Activated CD4-positive, alpha-beta T cell treated with anti-CD3 and anti-CD28 coated beads for 36 hours (primary cell): ENCODE measurements around the gene SNRK. TPM values are rescaled to one million over a fixed set of nuclear protein-coding genes. Genes with fewer than 3 reads are reported as not detected.

Source experiments
- ATAC-seq: fragments of 200-7000 bp; cut with Tn5 transposase; one replicate; pipeline ENCODE4 v1.10.0; 2021; ENCODE audit warnings: mild to moderate bottlenecking, moderate library complexity
- CTCF ChIA-PET: fragments of 350-600 bp; sonication (Branson Sonifier 250); formaldehyde crosslinking; loops from one replicate; lab custom pipeline; 2021; ENCODE audit warnings: antibody characterized with exemption; lab: Charles Lee
- POLR2A ChIA-PET: fragments of 350-600 bp; sonication (Branson Sonifier 250); formaldehyde crosslinking; loops from one replicate; lab custom pipeline; 2021; ENCODE audit warnings: antibody characterized with exemption, inconsistent platforms; lab: Charles Lee
- DNase-seq: peaks from one replicate; pipeline ENCODE4 v3.0.0-alpha.2; 2020
- H3K27ac Mint-ChIP-seq: one replicate; pipeline ENCODE4 v1.8.0; 2021; ENCODE audit warnings: mixed read lengths
- H3K27me3 Mint-ChIP-seq: one replicate; pipeline ENCODE4 v1.8.0; 2021; ENCODE audit warnings: mixed read lengths
- H3K36me3 Mint-ChIP-seq: one replicate; pipeline ENCODE4 v1.8.0; 2021; ENCODE audit warnings: low read depth, mixed read lengths
- H3K4me1 Mint-ChIP-seq: one replicate; pipeline ENCODE4 v1.8.0; 2021; ENCODE audit warnings: mixed read lengths
- H3K4me3 Mint-ChIP-seq: one replicate; pipeline ENCODE4 v1.8.0; 2021; ENCODE audit warnings: mild to moderate bottlenecking, moderate library complexity, mixed read lengths
- H3K9me3 Mint-ChIP-seq: one replicate; pipeline ENCODE4 v1.8.0; 2021; ENCODE audit warnings: low read depth, mixed read lengths
- intact Hi-C, 2 experiments: fragments of 100-400 bp; cut with DNase I in 1 of 2; cut with micrococcal nuclease in 1 of 2; formaldehyde crosslinking; loops; one replicate each; pipeline versions ENCODE4 v1.14.2 to v1.15.1; 2022 to 2024; cut with DNase I, micrococcal nuclease
- total RNA-seq, 2 experiments: library from RNA; stranded (reverse); gene quantifications; one replicate each; pipeline ENCODE4 v1.2.3, GENCODE V29; 2021

SNRK gene
- total RNA-seq, 2 experiments from 2014 or later, result 19.5 to 22.9 TPM

DNA sequence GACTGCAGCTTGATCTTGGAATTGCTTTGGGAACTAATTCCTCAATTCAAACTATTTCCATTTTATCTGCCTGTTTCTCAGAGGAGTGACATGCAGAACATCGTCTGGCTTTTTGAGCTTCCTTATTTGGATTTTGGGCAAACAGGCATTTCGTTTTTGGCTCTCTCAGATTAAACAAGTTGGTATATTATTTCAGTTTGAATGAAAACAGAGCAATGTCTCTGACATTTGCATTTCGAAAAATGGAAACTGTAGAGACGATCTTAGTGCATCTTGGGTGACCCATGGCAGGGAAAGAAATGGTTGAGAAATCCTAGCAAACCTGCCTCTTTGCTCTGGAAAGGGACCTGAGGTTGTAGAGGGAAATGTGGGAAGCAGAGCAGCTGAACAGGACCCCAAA lies 33.0 kb upstream of the SNRK start:
- peaks cover 3% of the 10 kb centered on the region for H3K9me3 Mint-ChIP-seq
- H3K4me1 Mint-ChIP-seq, result peaks cover 24% of the 10 kb centered on the region
- H3K36me3 Mint-ChIP-seq, result no peaks in the 10 kb centered on the region
- ChIA-PET CTCF (no interaction called here), POLR2A (no interaction called here)
- H3K27ac Mint-ChIP-seq, result no peak overlapping the region
- H3K4me3 Mint-ChIP-seq, result no peak overlapping the region
- ATAC-seq, result no peak
- intact Hi-C loops, result no loop called here
- no peaks in the 10 kb centered on the region for H3K27me3 Mint-ChIP-seq
- DNase-seq, result no peak

DNA sequence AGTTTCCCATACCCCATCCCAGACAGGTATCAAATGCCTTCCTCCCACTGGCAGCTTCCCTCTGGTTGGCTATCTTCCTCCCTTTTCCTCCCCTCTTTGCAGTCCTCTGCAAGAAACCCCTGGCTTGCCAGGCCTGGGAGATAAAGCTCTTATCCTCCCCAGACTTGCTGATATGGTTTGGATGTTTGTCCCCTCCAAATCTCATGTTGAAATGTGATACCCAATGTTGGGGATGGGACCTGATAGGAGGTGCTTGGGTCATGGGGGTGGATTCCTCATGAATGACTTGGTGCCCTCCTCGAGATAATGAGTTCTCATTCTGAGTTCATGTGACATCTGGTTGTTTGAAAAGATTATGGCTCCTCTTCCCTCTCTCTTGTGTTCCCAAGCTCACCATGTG lies 32.2 kb upstream of the SNRK start:
- Mint-ChIP-seq H3K27me3 (no peaks in the 10 kb centered on the region), H3K27ac (no peak overlapping the region), H3K4me1 (peaks cover 24% of the 10 kb centered on the region), H3K9me3 (peaks cover 2% of the 10 kb centered on the region), H3K36me3 (no peaks in the 10 kb centered on the region), H3K4me3 (no peak overlapping the region)
- no peak for ATAC-seq
- ChIA-PET POLR2A (no interaction called here), CTCF (interaction anchor here (0.5 to 0.6 kb wide), 2 partner anchors 35 to 268 kb away, joined by 3 read pairs; no protein-coding TSS in a partner anchor)
- DNase-seq, result no peak
- intact Hi-C loops, result no loop called here

DNA sequence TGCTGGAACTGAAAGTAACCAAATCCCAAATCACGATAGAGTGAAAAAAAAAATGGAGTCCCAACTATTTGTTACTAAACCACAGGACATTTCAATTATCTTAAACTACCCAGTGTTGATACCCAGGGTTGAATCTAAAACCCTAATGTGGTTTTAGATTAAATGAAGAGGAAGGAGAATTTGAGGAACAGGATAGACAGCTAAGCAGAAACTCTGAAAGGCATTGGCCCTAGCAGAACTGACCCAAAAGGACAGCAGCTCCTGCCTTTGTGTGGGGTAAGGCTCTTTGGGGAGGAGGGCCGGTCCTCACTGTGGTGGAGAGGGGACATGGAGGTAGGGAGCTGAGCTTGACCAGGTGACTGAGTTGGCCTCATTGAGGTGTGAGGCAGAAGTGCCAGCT lies 30.7 kb upstream of the SNRK start:
- ChIA-PET POLR2A (no interaction called here), CTCF (no interaction called here)

DNA sequence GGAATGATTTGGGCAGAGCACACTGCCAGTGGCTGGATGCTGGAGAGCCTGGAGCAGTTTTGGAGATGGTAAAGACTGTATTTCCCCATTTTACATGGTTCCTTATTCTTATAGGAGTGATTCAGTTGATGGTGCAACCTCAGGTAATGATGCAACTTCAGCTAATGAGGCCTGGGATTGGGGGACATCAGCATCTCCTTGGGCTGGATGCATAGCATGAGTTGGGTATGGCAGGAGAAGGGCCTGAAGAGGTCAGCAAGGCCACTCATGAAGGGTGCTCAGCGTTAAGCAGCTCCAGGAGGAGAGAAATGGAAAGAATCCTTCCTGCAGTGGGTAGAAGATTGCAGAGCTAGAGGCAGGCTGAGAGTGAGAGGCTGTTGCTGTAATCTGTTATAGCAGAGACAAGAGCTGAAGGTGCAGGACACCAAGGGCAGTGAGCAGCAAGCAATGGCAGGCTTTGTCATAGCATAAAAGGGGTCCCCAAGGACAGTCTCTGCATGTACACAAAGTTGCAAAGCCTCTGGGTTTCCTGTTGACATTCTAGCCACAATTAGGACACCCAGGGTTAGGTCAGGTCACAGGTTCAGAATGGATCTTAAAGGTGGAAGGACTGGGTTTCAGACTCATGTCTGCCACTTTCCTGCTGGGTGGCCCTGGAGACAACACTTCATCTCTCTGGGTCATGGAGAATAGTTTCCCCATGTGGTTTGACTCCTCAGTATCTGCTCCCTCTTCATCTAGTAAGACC lies 29.5 kb upstream of the SNRK start:
- Mint-ChIP-seq H3K9me3 (no peaks in the 10 kb centered on the region), H3K27me3 (no peaks in the 10 kb centered on the region), H3K36me3 (no peaks in the 10 kb centered on the region), H3K4me3 (no peak overlapping the region), H3K27ac (no peak overlapping the region), H3K4me1 (peaks cover 23% of the 10 kb centered on the region)
- ATAC-seq (peak; percentile 23), DNase-seq (no peak)
- POLR2A ChIA-PET, result no interaction called here
- intact Hi-C loops, result no loop called here
- CTCF ChIA-PET, result interaction anchor here (0.6 to 1.2 kb wide), 7 partner anchors 11 to 512 kb away, joined by 3 to 5 read pairs (median 3); no protein-coding TSS in a partner anchor

More for the DNA sequence above, 30.7 kb upstream of the SNRK start:
- Mint-ChIP-seq H3K27ac (no peak overlapping the region), H3K4me3 (no peak overlapping the region), H3K36me3 (no peaks in the 10 kb centered on the region), H3K9me3 (no peaks in the 10 kb centered on the region), H3K27me3 (no peaks in the 10 kb centered on the region), H3K4me1 (peaks cover 23% of the 10 kb centered on the region)
- intact Hi-C loops, result no loop called here
- ATAC-seq (no peak), DNase-seq (no peak)

DNA sequence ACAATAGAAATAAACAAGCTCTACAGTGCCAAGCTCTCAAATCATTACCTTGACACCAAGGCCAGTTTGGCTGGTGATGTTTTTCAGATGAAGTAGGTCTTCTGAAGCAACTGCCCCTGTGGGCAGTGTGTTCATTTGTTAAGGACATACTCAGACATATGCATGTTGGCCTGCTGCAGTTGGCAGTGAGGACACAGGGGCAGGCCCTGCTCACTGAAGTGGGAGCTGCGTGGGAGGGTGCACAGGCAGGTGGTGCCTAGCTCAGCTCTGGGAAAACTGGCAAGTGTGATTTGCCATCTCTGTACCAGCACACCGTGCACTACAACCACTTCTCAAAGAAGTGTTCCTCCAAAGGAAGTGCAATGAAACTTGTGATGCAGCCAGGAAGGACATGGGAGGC lies 28.5 kb upstream of the SNRK start:
- Mint-ChIP-seq H3K9me3 (no peaks in the 10 kb centered on the region), H3K4me3 (no peak overlapping the region), H3K36me3 (no peaks in the 10 kb centered on the region), H3K27ac (no peak overlapping the region), H3K27me3 (no peaks in the 10 kb centered on the region), H3K4me1 (peaks cover 26% of the 10 kb centered on the region)
- POLR2A ChIA-PET, result no interaction called here
- CTCF ChIA-PET, result interaction anchor here (0.6 to 1.2 kb wide), 2 partner anchors 10 to 19 kb away, joined by 3 to 5 read pairs; no protein-coding TSS in a partner anchor
- intact Hi-C loops, result no loop called here
- ATAC-seq (no peak), DNase-seq (no peak)

DNA sequence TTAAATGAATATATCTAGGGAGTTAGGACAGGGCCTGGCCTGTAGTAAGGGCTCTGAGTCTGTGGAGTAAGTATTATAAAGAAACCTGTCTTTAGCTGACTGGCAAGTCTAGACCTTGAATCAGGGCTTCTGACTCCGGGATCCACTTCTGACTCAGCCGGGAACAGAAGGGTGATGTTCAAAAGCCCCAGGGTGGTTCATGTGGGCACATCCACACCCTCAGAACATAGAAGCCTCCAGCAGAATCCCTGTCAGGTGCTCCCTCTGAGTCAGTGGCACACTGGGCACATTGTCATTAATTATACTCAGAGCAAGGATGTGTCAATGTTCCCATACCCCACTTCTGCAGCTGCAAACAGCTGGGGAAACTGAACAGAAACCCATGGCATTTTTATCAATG lies 26.7 kb upstream of the SNRK start:
- ChIA-PET POLR2A (no interaction called here), CTCF (no interaction called here)
- intact Hi-C loops, result no loop called here
- H3K4me3 Mint-ChIP-seq, result no peak overlapping the region
- ATAC-seq (peak; percentile 36), DNase-seq (peak; percentile 18)
- H3K9me3 Mint-ChIP-seq, result no peaks in the 10 kb centered on the region
- H3K27me3 Mint-ChIP-seq, result no peaks in the 10 kb centered on the region
- H3K4me1 Mint-ChIP-seq, result peaks cover 26% of the 10 kb centered on the region
- no peaks in the 10 kb centered on the region for H3K36me3 Mint-ChIP-seq
- no peak overlapping the region for H3K27ac Mint-ChIP-seq

DNA sequence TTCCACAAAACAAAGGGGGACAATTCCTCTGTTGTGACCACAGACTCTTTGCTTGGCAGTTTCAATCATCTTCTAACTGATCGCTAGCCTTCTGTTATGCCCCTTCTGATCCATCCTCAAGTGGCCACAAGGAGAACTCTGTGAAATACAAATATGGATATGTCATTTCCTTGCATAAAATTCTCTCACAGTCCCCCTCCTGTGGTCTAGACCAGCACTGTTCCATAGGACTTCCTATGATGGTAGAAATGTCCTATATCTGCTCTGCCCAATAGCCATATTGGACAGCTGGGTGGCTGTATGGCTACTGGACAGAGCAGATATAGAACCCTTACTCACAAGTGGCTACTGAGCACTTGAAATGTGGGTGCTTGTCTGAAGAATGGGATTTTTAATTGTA lies 25.9 kb upstream of the SNRK start:
- no peaks in the 10 kb centered on the region for H3K36me3 Mint-ChIP-seq
- H3K4me1 Mint-ChIP-seq, result peaks cover 26% of the 10 kb centered on the region
- ChIA-PET CTCF (no interaction called here), POLR2A (no interaction called here)
- no peak overlapping the region for H3K27ac Mint-ChIP-seq
- no peak overlapping the region for H3K4me3 Mint-ChIP-seq
- ATAC-seq (no peak), DNase-seq (no peak)
- no peaks in the 10 kb centered on the region for H3K27me3 Mint-ChIP-seq
- intact Hi-C loops, result no loop called here
- no peaks in the 10 kb centered on the region for H3K9me3 Mint-ChIP-seq

DNA sequence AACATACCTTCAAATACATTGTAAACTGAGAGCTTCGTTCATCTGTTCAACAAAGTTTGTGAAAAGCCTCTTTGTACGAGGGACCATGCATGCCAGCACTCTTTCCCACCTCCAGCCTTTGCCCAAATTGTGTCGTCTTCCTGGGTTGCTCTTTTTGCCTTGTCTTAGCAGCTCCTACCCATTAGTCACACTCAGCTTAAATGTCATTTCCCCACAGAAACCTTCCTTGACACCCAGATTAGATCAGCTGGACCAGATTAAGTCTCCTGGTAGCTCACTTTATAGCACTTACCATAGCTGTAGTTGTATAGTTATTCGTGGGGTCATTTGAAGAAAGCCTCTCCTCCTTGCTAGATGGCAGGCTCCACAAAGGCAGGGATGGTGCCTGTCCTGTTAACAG lies 24.1 kb upstream of the SNRK start:
- peak; percentile 30 for ATAC-seq
- POLR2A ChIA-PET, result no interaction called here

DNA sequence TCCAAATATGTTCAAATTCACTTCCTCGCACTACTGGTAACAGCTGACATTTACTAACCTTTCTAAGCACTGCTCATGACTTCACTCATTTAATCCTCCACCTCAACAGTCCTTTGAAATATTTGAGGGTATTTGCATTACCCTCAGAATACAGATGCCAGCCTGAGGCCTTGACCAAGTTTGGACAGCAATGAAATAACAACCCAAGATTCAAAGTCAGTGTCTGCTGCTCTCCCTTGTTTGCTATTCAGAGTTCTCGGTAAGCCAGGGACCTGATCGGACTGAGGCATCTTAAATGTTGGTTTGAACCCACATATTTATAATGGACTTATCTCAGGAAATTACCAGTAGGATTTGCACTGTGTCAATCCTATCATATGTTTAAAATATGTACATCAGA lies 19.9 kb upstream of the SNRK start:
- Mint-ChIP-seq H3K36me3 (no peaks in the 10 kb centered on the region), H3K4me1 (peaks cover 14% of the 10 kb centered on the region), H3K4me3 (no peak overlapping the region), H3K27ac (no peak overlapping the region), H3K27me3 (no peaks in the 10 kb centered on the region), H3K9me3 (no peaks in the 10 kb centered on the region)
- intact Hi-C loops, result no loop called here
- no peak for ATAC-seq
- CTCF ChIA-PET, result interaction anchor here (1.6 kb wide), 1 partner anchor 9 kb away, joined by 5 read pairs; no protein-coding TSS in a partner anchor
- POLR2A ChIA-PET, result no interaction called here
- no peak for DNase-seq

More for the DNA sequence above, 24.1 kb upstream of the SNRK start:
- no peaks in the 10 kb centered on the region for H3K36me3 Mint-ChIP-seq
- no peaks in the 10 kb centered on the region for H3K9me3 Mint-ChIP-seq
- no peaks in the 10 kb centered on the region for H3K27me3 Mint-ChIP-seq
- no peak overlapping the region for H3K4me3 Mint-ChIP-seq
- CTCF ChIA-PET, result interaction anchor here (1.1 kb wide), 1 partner anchor 17 kb away, joined by 3 read pairs; no protein-coding TSS in a partner anchor
- no peak overlapping the region for H3K27ac Mint-ChIP-seq
- peaks cover 23% of the 10 kb centered on the region for H3K4me1 Mint-ChIP-seq
- intact Hi-C loops, result no loop called here
- no peak for DNase-seq

DNA sequence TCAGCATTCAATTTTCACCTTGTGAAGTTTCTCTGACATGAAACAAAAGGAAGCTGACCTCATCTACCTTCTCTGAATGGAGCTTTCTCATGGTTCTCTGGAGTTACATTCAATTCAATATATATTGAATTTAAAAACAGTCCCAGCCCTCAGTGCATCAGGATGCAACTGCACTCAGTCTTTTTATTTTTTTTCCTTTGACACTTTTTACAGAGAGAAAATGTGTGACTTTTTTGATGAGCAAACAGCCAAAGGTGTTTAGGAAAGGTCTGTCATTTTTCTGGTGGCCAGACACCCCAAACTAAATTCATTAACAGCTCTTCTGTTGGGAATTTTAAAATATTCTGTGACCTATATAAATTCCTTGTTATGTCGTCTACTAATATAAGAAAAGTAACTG lies 19.3 kb upstream of the SNRK start:
- no peaks in the 10 kb centered on the region for H3K27me3 Mint-ChIP-seq
- DNase-seq (no peak), ATAC-seq (peak; percentile 33)
- H3K9me3 Mint-ChIP-seq, result no peaks in the 10 kb centered on the region
- peaks cover 14% of the 10 kb centered on the region for H3K4me1 Mint-ChIP-seq
- H3K27ac Mint-ChIP-seq, result no peak overlapping the region
- intact Hi-C loops, result no loop called here
- H3K36me3 Mint-ChIP-seq, result no peaks in the 10 kb centered on the region
- ChIA-PET POLR2A (no interaction called here), CTCF (interaction anchor here (1.6 kb wide), 1 partner anchor 9 kb away, joined by 5 read pairs; no protein-coding TSS in a partner anchor)
- H3K4me3 Mint-ChIP-seq, result no peak overlapping the region

DNA sequence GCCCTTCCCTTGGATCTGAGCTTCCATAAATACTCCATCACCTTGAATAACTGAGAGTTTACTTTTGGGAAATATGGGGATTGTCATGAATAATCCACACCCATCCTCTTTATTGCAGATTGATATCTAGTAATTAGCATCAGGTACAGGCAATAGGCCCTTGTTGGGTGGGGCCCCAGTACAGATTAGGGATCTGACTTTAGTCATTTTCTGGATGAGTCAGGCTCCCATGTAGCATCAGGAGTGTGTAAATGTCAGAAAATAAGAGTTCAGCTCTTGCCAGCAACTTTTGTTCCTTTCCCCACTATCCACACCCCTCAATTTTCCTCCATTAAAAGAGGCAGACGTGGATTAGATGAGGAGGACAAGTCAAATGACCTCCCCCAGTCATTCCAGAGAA lies 17.7 kb upstream of the SNRK start:
- ATAC-seq (peak; percentile 87), DNase-seq (peak; percentile 14)
- H3K27ac Mint-ChIP-seq, result no peak overlapping the region
- no peak overlapping the region for H3K4me3 Mint-ChIP-seq
- no peaks in the 10 kb centered on the region for H3K9me3 Mint-ChIP-seq
- CTCF ChIA-PET, result interaction anchor here (0.5 to 1.0 kb wide), 2 partner anchors 8 to 22 kb away, joined by 3 to 4 read pairs; no protein-coding TSS in a partner anchor
- POLR2A ChIA-PET, result no interaction called here
- no peaks in the 10 kb centered on the region for H3K36me3 Mint-ChIP-seq
- intact Hi-C loops, result no loop called here
- H3K4me1 Mint-ChIP-seq, result peaks cover 10% of the 10 kb centered on the region
- H3K27me3 Mint-ChIP-seq, result no peaks in the 10 kb centered on the region

DNA sequence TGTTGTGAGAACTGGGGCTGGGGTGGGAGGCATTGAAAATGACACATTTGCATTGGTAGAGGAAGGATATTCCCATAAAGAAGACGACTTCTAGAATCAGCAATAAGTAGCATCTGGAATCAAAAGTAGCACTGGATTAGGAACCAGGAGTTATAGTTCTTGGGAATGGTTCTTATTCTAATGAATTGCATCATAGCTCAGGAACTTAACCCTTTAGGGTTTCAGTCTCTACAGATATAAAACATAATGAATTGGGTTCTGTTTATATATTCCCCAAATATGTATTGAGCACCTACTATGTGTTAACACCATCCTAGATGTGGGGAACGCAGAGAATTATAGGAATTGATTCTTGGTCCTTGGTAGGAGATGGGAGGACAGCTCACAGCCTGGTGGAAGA lies 16.3 kb upstream of the SNRK start:
- ChIA-PET POLR2A (no interaction called here), CTCF (interaction anchor here (1.0 kb wide), 1 partner anchor 16 kb away, joined by 3 read pairs; the partner anchor contains the start of gene SNRK)
- H3K36me3 Mint-ChIP-seq, result no peaks in the 10 kb centered on the region
- ATAC-seq (no peak), DNase-seq (no peak)
- no peaks in the 10 kb centered on the region for H3K9me3 Mint-ChIP-seq
- intact Hi-C loops, result no loop called here
- H3K4me3 Mint-ChIP-seq, result no peak overlapping the region
- H3K27me3 Mint-ChIP-seq, result no peaks in the 10 kb centered on the region
- peaks cover 10% of the 10 kb centered on the region for H3K4me1 Mint-ChIP-seq
- no peak overlapping the region for H3K27ac Mint-ChIP-seq
